Measurements from ENCODE around the gene ITGB8. TPM values are rescaled to one million over a fixed set of nuclear protein-coding genes. Genes with fewer than 3 reads are reported as not detected.

The ITGB8 gene
- total RNA-seq, 1 donor from 2014 or later, result 19.0 TPM

GRCh38 chr7:20432071-20432470, 101.4 kb downstream of the ITGB8 start:
- DNase-seq, result no peak
- no peak for TF ChIP-seq CTCF (IDR thresholded peaks at IDR 0.05; ENCODE audit: partially characterized antibody, unreplicated experiment)
- no peaks in the 10 kb centered on the region for H3K4me1 Mint-ChIP-seq (ENCODE audit: low read depth, unreplicated experiment)
- H3K36me3 Mint-ChIP-seq (ENCODE audit: unreplicated experiment), result no peaks in the 10 kb centered on the region
- no peak overlapping the region for H3K27ac Mint-ChIP-seq (ENCODE audit: unreplicated experiment)
- no peaks in the 10 kb centered on the region for H3K27me3 Mint-ChIP-seq (ENCODE audit: unreplicated experiment)
- H3K9me3 Mint-ChIP-seq (ENCODE audit: unreplicated experiment), result no peaks in the 10 kb centered on the region
- H3K4me3 Mint-ChIP-seq (ENCODE audit: unreplicated experiment), result no peak overlapping the region

- TF ChIP-seq CTCF (IDR thresholded peaks at IDR 0.05; ENCODE audit: partially characterized antibody, unreplicated experiment), result no peak
- Mint-ChIP-seq H3K27me3 (ENCODE audit: unreplicated experiment) (no peaks in the 10 kb centered on the region), H3K9me3 (ENCODE audit: unreplicated experiment) (no peaks in the 10 kb centered on the region), H3K36me3 (ENCODE audit: unreplicated experiment) (no peaks in the 10 kb centered on the region), H3K4me1 (ENCODE audit: low read depth, unreplicated experiment) (no peaks in the 10 kb centered on the region), H3K27ac (ENCODE audit: unreplicated experiment) (no peak overlapping the region), H3K4me3 (ENCODE audit: unreplicated experiment) (no peak overlapping the region)
- no peak for DNase-seq
Measured at GRCh38 chr7:20435305-20435704, 104.6 kb downstream of the ITGB8 start.

GRCh38 chr7:20438248-20438647, 107.5 kb downstream of the ITGB8 start:
- Mint-ChIP-seq H3K9me3 (ENCODE audit: unreplicated experiment) (no peaks in the 10 kb centered on the region), H3K27ac (ENCODE audit: unreplicated experiment) (no peak overlapping the region), H3K4me1 (ENCODE audit: low read depth, unreplicated experiment) (no peaks in the 10 kb centered on the region), H3K27me3 (ENCODE audit: unreplicated experiment) (peaks cover 3% of the 10 kb centered on the region), H3K36me3 (ENCODE audit: unreplicated experiment) (no peaks in the 10 kb centered on the region), H3K4me3 (ENCODE audit: unreplicated experiment) (no peak overlapping the region)
- no peak for DNase-seq
- TF ChIP-seq CTCF (IDR thresholded peaks at IDR 0.05; ENCODE audit: partially characterized antibody, unreplicated experiment), result no peak

- no peaks in the 10 kb centered on the region for H3K36me3 Mint-ChIP-seq (ENCODE audit: unreplicated experiment)
- no peak for TF ChIP-seq CTCF (IDR thresholded peaks at IDR 0.05; ENCODE audit: partially characterized antibody, unreplicated experiment)
Measured at GRCh38 chr7:20438694-20439376, 108.1 kb downstream of the ITGB8 start.

GRCh38 chr7:20439416-20440185, 108.9 kb downstream of the ITGB8 start:
- peaks cover 4% of the 10 kb centered on the region for H3K36me3 Mint-ChIP-seq (ENCODE audit: unreplicated experiment)
- peaks cover 3% of the 10 kb centered on the region for H3K27me3 Mint-ChIP-seq (ENCODE audit: unreplicated experiment)
- no peak for TF ChIP-seq CTCF (IDR thresholded peaks at IDR 0.05; ENCODE audit: partially characterized antibody, unreplicated experiment)
- DNase-seq, result no peak
- peaks cover 3% of the 10 kb centered on the region for H3K9me3 Mint-ChIP-seq (ENCODE audit: unreplicated experiment)
- no peaks in the 10 kb centered on the region for H3K4me1 Mint-ChIP-seq (ENCODE audit: low read depth, unreplicated experiment)
- no peak overlapping the region for H3K4me3 Mint-ChIP-seq (ENCODE audit: unreplicated experiment)
- no peak overlapping the region for H3K27ac Mint-ChIP-seq (ENCODE audit: unreplicated experiment)

More at GRCh38 chr7:20438694-20439376, 108.1 kb downstream of the ITGB8 start:
- no peak overlapping the region for H3K4me3 Mint-ChIP-seq (ENCODE audit: unreplicated experiment)
- no peaks in the 10 kb centered on the region for H3K9me3 Mint-ChIP-seq (ENCODE audit: unreplicated experiment)
- no peak overlapping the region for H3K27ac Mint-ChIP-seq (ENCODE audit: unreplicated experiment)
- no peak for DNase-seq
- H3K27me3 Mint-ChIP-seq (ENCODE audit: unreplicated experiment), result peaks cover 3% of the 10 kb centered on the region
- no peaks in the 10 kb centered on the region for H3K4me1 Mint-ChIP-seq (ENCODE audit: low read depth, unreplicated experiment)

Data from glutamatergic neuron (in vitro differentiated cells).